Measurements from ENCODE around the gene CACNA1D. TPM values are rescaled to one million over a fixed set of nuclear protein-coding genes. Genes with fewer than 3 reads are reported as not detected.

CACNA1D gene
- total RNA-seq, 1 donor from 2014 or later = 5.7 TPM

DNA sequence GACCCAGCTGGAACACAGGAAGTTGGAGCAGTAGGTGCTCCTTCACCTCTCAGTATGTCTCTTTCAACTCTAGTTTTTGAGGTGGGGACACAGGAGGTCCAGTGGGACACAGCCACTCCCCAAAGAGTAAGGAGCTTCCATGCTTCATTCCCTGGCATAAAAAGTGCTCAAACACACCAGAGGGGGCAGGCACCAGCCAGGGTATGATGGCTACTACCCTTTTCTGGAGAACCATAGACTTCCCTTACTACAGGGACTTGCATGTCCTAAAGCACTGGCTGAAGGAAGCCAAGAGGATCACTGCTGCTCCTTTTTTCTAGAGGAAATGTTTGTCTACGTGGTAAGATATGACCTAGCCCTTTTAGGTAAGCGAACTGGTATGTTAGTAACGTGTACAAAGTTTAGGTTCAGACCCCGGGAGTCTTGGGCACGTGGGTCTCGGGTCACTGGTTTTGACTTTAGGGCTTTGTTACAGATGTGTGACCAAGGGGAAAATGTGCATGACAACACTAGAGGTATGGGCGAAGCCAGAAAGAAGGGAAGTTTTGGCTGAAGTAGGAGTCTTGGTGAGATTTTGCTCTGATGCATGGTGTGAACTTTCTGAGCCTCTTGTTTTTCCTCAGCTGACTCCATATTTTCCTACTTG, 363.8 kb downstream of the CACNA1D start:
- no peaks in the 10 kb centered on the region for H3K4me1 ChIP-seq (ENCODE audit: control insufficient read depth in 3 of 3, insufficient read depth in 3 of 3, low read length in 3 of 3)
- no peaks in the 10 kb centered on the region for H3K27me3 ChIP-seq (ENCODE audit: control insufficient read depth in 3 of 3, insufficient read depth in 3 of 3, low read length in 3 of 3)
- H3K9ac ChIP-seq (ENCODE audit: low read depth in 1 of 3, low read length in 3 of 3) = no peak overlapping the region
- peaks cover 14 to 30% (median 21%) of the 10 kb centered on the region in 3 donors for H3K36me3 ChIP-seq (ENCODE audit: control insufficient read depth in 3 of 3, insufficient read depth in 3 of 3, low read length in 3 of 3)
- no peaks in the 10 kb centered on the region for H3K9me3 ChIP-seq (ENCODE audit: control insufficient read depth in 3 of 3, low read length in 3 of 3)
- no peak overlapping the region for H3K27ac ChIP-seq (ENCODE audit: low read depth, low read length)
- no peak overlapping the region for H3K4me3 ChIP-seq (ENCODE audit: low read length in 3 of 3)

DNA sequence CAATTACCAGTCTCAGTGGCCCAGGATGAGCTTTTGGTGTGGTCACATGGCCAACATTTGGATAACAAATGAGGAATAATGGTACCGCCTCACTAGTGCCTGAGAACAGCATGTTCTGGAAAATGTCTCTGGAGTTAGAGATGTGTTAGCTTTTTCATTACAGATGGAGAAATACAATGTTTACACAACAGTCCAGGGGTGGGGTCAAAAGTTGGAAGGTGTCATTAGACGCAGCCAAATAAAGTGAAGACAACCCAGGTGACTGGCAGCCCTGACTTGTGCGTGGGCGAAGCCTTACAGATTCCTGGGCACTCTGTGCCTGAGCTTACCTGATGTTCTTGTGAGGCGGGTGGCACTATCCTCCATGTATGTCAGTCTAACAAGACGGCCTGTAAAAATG, 364.8 kb downstream of the CACNA1D start:
- peaks cover 13 to 40% (median 21%) of the 10 kb centered on the region in 3 donors for H3K36me3 ChIP-seq (ENCODE audit: control insufficient read depth in 3 of 3, insufficient read depth in 3 of 3, low read length in 3 of 3)
- no peak overlapping the region for H3K4me3 ChIP-seq (ENCODE audit: low read length in 3 of 3)
- H3K27me3 ChIP-seq (ENCODE audit: control insufficient read depth in 3 of 3, insufficient read depth in 3 of 3, low read length in 3 of 3) = no peaks in the 10 kb centered on the region
- no peaks in the 10 kb centered on the region for H3K4me1 ChIP-seq (ENCODE audit: control insufficient read depth in 3 of 3, insufficient read depth in 3 of 3, low read length in 3 of 3)
- no peak overlapping the region for H3K27ac ChIP-seq (ENCODE audit: low read depth, low read length)
- no peaks in the 10 kb centered on the region for H3K9me3 ChIP-seq (ENCODE audit: control insufficient read depth in 3 of 3, low read length in 3 of 3)
- H3K9ac ChIP-seq (ENCODE audit: low read depth in 1 of 3, low read length in 3 of 3) = no peak overlapping the region

DNA sequence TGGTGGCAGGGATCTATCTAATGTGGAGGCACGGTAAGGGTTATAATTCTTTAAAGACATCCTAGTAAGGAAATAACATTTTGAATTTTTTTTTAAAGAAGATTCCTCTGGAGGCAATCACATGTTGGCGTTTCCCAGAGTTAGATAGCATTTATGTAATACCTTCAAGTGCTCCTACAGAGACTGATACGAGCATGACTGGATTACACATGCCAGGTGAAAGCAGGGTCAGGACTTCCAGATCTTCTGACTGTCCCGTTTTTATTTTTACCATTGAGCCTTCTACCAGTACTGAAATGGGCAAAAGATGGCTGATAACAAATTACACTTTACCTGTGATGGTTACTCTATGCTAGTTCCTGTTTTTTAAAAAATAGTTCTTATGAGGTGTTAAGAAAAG, 365.8 kb downstream of the CACNA1D start:
- no peak overlapping the region for H3K27ac ChIP-seq (ENCODE audit: low read depth, low read length)
- H3K4me3 ChIP-seq (ENCODE audit: low read length in 3 of 3) = no peak overlapping the region
- H3K27me3 ChIP-seq (ENCODE audit: control insufficient read depth in 3 of 3, insufficient read depth in 3 of 3, low read length in 3 of 3) = no peaks in the 10 kb centered on the region
- H3K9me3 ChIP-seq (ENCODE audit: control insufficient read depth in 3 of 3, low read length in 3 of 3) = no peaks in the 10 kb centered on the region
- H3K9ac ChIP-seq (ENCODE audit: low read depth in 1 of 3, low read length in 3 of 3) = no peak overlapping the region
- no peaks in the 10 kb centered on the region for H3K4me1 ChIP-seq (ENCODE audit: control insufficient read depth in 3 of 3, insufficient read depth in 3 of 3, low read length in 3 of 3)
- peaks cover 17 to 48% (median 27%) of the 10 kb centered on the region in 3 donors for H3K36me3 ChIP-seq (ENCODE audit: control insufficient read depth in 3 of 3, insufficient read depth in 3 of 3, low read length in 3 of 3)

DNA sequence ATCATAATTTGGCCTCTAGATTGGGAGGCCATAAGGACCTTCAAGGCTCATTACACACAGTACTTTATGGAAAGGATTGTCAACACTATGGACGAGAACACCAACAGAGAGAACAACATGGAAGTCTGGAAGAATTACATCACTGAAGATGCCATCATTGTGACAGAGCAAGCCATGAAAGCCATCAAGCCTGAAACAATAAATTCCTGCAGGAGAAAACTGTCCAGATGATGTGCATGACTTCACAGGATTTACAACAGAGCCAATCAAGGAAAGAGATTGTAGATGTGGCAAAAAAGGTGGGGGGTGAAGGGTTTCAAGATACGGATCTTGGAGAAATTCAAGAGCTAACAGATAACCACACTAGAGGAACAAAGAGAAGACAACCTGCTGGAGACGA, 367.8 kb downstream of the CACNA1D start:
- H3K4me3 ChIP-seq (ENCODE audit: low read length in 3 of 3) = no peak overlapping the region
- H3K36me3 ChIP-seq (ENCODE audit: control insufficient read depth in 3 of 3, insufficient read depth in 3 of 3, low read length in 3 of 3) = peaks cover 20 to 62% (median 27%) of the 10 kb centered on the region in 3 donors
- no peaks in the 10 kb centered on the region for H3K9me3 ChIP-seq (ENCODE audit: control insufficient read depth in 3 of 3, low read length in 3 of 3)
- no peak overlapping the region for H3K9ac ChIP-seq (ENCODE audit: low read depth in 1 of 3, low read length in 3 of 3)
- H3K4me1 ChIP-seq (ENCODE audit: control insufficient read depth in 3 of 3, insufficient read depth in 3 of 3, low read length in 3 of 3) = no peaks in the 10 kb centered on the region
- H3K27ac ChIP-seq (ENCODE audit: low read depth, low read length) = no peak overlapping the region
- H3K27me3 ChIP-seq (ENCODE audit: control insufficient read depth in 3 of 3, insufficient read depth in 3 of 3, low read length in 3 of 3) = no peaks in the 10 kb centered on the region

DNA sequence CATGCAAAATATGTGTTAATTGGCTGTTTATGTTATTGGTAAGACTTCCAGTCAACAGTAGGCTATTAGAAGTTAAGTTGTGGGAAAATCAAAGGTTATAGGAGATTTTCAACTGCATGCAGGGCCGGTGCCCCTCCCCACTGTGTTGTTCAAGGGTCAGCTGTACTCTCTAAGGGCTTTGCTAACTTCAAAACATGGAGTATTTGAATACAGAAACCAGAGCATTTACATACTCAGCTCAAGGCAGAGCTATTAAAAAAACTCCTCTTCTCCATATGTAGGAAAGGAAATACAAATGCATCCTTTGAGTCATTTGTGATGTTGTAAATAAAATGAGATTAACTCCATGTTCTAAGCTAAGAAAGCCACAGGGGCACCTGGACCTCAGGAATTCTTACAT, 368.7 kb downstream of the CACNA1D start:
- Histone ChIP-seq H3K9ac (ENCODE audit: low read depth in 1 of 3, low read length in 3 of 3) (no peak overlapping the region), H3K27me3 (ENCODE audit: control insufficient read depth in 3 of 3, insufficient read depth in 3 of 3, low read length in 3 of 3) (no peaks in the 10 kb centered on the region), H3K9me3 (ENCODE audit: control insufficient read depth in 3 of 3, low read length in 3 of 3) (no peaks in the 10 kb centered on the region), H3K4me3 (ENCODE audit: low read length in 3 of 3) (no peak overlapping the region), H3K4me1 (ENCODE audit: control insufficient read depth in 3 of 3, insufficient read depth in 3 of 3, low read length in 3 of 3) (no peaks in the 10 kb centered on the region), H3K27ac (ENCODE audit: low read depth, low read length) (no peak overlapping the region), H3K36me3 (ENCODE audit: control insufficient read depth in 3 of 3, insufficient read depth in 3 of 3, low read length in 3 of 3) (peaks cover 20 to 67% (median 34%) of the 10 kb centered on the region in 3 donors)

Small RNA genes lying within 50 kb of the gene (small RNA-seq; reads per million reads assigned to genes)
- gene AC012467.1 (not detected), gene RF00154 (14.2 reads per million, percentile 93 among the genes with 10 or more reads in this experiment)

Other genes with a start within 250 kb of the CACNA1D start
- 67.8 TPM for gene TKT, start 238.6 kb upstream of the CACNA1D start, total RNA-seq
- gene DCP1A, start 147.1 kb upstream of the CACNA1D start, total RNA-seq = 8.4 TPM